ENCODE results near the gene CES4A.

The CES4A gene

DNA sequence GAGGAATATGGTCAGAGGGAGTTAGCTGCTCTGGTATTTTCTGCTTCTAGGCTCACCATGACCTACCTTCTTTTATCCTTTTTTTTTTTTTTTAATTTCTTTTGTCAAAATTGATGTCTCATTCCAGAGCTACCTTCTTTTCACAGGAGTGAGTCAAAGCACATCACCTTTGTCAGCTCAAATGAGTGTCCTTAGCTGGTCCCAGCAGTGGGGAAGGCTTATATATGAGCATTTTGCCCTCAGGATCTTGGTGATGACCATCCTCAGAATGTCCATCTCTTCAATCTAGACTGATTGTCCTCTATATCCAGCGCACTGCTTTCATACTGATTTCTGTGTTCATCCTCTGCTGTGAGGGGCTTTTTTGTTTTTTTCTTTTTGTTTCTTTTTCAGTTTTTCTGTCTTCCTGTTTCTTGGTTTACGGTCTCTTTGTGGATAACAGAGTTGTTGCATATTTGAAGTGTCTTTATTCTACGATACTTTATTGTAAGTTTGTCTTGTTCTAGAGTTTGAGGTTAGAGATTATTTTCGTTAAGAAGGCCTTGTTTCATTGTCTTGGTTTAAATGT is 65.5 kb downstream of the CES4A start:
- Histone ChIP-seq H3K36me3 (ENCODE audit: control insufficient read depth, insufficient read depth, low read length) (no peaks in the 10 kb centered on the region), H3K4me3 (ENCODE audit: low read length) (no peak overlapping the region), H3K9me3 (ENCODE audit: control insufficient read depth, low read length) (no peaks in the 10 kb centered on the region), H3K27me3 (ENCODE audit: control insufficient read depth, insufficient read depth, low read length) (no peaks in the 10 kb centered on the region), H3K9ac (ENCODE audit: low read length) (no peak overlapping the region), H3K4me1 (ENCODE audit: control insufficient read depth, insufficient read depth, low read length) (peaks cover 4% of the 10 kb centered on the region)

DNA sequence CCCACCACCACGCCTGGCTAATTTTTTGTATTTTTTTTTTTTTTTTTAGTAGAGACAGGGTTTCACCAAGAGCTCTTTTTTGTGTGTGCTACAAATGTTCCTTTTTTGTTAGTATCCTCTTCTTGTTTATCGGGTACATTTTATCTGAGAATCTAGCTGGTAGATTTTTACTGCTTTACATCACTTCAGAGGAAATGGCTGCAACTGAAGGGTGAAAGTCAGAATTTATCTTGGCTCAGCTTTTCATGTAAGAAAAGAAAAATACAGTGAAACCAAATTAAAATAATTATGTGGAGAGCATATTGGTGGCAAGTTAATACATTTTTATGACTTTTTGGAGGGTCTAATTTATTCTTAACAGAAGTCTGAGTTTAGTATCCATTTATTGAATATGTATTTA is 66.5 kb downstream of the CES4A start:
- Histone ChIP-seq H3K36me3 (ENCODE audit: control insufficient read depth, insufficient read depth, low read length) (no peaks in the 10 kb centered on the region), H3K27me3 (ENCODE audit: control insufficient read depth, insufficient read depth, low read length) (no peaks in the 10 kb centered on the region), H3K9ac (ENCODE audit: low read length) (no peak overlapping the region), H3K4me1 (ENCODE audit: control insufficient read depth, insufficient read depth, low read length) (peaks cover 4% of the 10 kb centered on the region), H3K9me3 (ENCODE audit: control insufficient read depth, low read length) (no peaks in the 10 kb centered on the region), H3K4me3 (ENCODE audit: low read length) (no peak overlapping the region)

DNA sequence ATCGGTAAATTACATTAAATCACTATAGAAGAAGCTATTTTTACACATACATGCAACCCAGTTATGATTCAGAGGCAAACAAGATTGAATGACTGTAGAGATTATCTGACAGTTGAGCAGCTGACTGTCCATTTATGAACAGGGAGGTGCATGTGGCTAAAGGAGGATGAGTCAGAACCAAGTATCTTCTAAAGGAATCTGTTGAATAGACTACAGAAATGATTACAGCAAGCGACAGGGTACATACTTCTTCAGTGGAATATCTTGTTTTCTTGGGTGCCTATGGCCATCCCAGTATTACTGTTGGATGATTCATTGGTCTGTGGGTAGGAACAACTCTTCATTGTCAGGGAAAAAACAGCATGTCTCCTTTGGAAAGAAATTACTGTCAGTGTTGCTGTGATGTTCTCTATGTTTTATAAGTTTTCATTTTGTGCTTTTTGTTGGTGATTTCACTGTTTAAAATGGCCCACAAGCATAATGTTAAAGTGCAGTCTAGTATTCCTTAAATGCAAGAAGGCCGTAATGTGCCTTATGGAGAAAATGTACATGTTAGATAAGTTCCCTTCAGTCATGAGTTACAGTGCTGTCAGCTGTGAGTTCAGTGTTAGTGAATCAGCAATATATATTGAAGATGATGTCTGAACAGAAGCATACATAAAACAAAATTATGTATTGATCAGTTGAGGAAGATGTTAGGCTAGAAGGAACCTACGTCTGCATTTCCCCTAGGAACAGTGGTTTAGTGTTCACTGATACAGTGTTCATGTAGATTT is 67.5 kb downstream of the CES4A start:
- no peaks in the 10 kb centered on the region for H3K27me3 ChIP-seq (ENCODE audit: control insufficient read depth, insufficient read depth, low read length)
- H3K9me3 ChIP-seq (ENCODE audit: control insufficient read depth, low read length) = no peaks in the 10 kb centered on the region
- no peaks in the 10 kb centered on the region for H3K36me3 ChIP-seq (ENCODE audit: control insufficient read depth, insufficient read depth, low read length)
- H3K9ac ChIP-seq (ENCODE audit: low read length) = no peak overlapping the region
- H3K4me1 ChIP-seq (ENCODE audit: control insufficient read depth, insufficient read depth, low read length) = peaks cover 4% of the 10 kb centered on the region
- no peak overlapping the region for H3K4me3 ChIP-seq (ENCODE audit: low read length)

All from mucosa of stomach (tissue), 1 donor.